HG03280 (cell line): ENCODE data around the gene SLC16A3.

Experiments used
- ATAC-seq: cut with Tn5 transposase; IDR thresholded peaks from one replicate; pipeline ENCODE4 v1.9.1; 2021; ENCODE audit warnings: mild to moderate bottlenecking, moderate library complexity; ENCODE audit not compliant: unreplicated experiment

Gene SLC16A3

GRCh38 chr17:82221341-82221902 lies 7.4 kb upstream of the SLC16A3 start:
- ATAC-seq: no peak

DNA sequence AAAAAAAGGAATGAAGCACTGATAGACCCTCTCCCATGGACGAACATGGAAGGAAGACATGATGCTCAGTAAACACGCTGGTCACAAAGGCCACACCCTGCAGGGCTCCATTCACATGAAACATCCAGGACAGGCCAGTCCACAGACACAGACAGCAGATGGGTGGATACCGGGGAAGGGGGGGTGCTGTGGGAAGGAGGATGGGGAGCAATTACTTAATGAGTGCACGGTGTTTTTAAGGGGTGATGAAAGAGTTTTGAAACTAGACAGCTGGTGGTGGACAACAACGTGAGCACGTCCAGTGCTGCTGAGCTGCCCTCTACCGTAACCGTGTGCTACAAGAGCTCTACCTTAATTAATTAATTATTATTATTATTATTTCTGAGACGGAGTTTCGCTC lies 6.0 kb upstream of the SLC16A3 start:
- no peak for ATAC-seq

- ATAC-seq: no peak
Measured at GRCh38 chr17:82223517-82223916, 5.3 kb upstream of the SLC16A3 start.

GRCh38 chr17:82224666-82225065 lies 4.2 kb upstream of the SLC16A3 start:
- no peak for ATAC-seq

DNA sequence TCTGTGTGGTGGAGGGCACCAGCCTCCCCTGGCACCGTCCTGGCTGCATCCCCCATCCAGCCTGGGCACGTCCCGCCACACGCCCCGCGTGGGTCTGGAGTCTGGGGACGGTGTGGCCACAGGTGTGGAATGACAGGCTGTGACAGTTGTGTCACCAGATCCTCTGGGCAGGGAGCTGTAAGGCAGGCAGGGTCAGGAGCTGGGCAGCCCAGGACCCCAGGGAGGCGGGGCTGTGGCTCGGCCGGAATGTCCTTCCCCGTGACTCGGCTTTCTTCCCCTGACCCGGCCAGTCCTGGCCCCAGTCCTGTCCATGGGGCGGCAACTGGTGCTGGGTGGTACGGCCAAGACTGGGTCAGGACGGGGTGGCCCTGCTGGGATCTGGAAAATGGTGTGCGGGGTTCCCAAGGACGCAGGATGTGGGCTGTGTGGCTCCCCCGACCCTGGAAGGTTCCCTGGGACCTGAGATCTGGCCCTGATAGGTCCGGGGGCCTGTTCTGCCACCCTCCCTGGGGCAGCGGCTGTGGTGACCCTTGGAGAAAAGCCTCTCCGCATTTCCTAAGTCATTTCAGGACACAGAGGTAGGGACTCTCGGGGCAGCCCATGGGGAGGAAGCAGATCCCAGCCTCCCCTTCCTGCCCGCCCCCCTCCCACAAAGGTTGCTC lies 3.3 kb upstream of the SLC16A3 start:
- no peak for ATAC-seq

- ATAC-seq: no peak
Measured at GRCh38 chr17:82226146-82226808, 2.6 kb upstream of the SLC16A3 start.

- no peak for ATAC-seq
Measured at GRCh38 chr17:82226809-82227628, 1.8 kb upstream of the SLC16A3 start.

- ATAC-seq: no peak
Measured at GRCh38 chr17:82227629-82228277, 1.1 kb upstream of the SLC16A3 start.

DNA sequence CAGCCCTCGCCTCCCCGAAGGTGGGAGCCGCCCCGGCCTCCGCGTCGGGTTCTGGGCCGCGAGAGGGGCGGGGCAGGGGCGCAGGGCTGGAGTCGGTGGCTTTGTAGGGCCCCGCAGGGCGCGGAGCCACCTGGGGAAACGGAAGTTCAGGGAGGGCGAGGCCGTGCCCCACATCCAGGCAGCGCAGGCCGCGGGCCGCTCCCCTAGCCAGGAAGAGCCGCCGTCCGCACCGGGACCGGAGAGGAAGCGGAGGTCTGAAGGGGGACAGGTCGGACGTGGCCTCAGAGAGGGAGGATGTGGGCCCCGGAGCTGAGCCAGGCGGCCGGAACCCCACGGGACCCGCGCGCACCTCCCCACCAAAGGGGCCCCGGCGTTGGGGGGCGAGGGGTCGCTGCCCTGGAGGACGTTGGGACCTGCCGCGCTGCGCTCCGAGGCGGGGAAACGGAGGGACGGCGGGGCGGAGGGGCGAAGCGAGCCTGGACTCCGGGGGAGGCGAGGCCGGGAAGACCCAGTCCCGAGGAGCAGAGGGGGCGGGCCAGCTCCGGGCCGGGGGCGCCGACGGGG lies 482 bp upstream of the SLC16A3 start:
- peak; percentile 30 for ATAC-seq

GRCh38 chr17:82229698-82230608 lies 1.1 kb downstream of the SLC16A3 start:
- no peak for ATAC-seq

GRCh38 chr17:82230609-82231311 lies 1.9 kb downstream of the SLC16A3 start:
- peak; percentile 36 for ATAC-seq

- ATAC-seq: no peak
Measured at GRCh38 chr17:82231312-82231561, 2.4 kb downstream of the SLC16A3 start.

DNA sequence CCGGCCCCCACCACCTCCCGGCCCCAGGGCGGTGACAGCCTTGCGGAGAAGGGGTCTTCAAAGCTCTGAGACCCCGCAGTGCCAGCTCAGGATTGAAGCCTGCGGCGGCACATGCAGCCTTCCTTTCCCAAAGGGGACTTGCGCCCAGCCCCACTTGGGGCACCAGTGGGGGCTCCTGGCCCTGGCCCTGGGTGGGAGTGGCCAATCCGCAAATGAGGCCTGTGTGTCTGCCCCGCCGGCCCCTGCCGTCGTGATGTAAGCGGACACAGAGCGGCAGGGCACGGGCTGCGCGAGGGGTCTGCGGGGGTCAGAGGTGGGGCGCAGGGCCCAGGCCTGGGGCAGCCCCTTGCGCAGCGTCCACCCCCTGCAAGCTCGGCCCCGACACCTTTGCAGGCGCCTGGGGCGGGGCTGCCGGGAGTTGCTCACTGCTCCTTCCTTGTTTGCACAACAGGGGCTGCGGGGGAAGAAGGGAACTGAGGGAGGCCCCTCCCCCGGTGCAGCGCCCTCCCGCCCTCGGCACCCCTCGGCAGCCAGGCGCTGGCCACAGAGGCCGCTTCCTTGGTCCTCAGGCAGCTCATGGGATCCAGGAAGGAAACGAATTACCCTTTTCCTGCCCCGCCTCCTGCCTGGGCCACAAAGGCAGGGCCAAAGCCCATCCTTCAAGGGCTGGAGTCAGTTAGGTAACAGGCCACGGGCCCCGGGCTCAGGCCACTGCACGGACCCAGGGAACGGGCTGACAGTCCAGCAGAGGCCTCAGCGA lies 2.9 kb downstream of the SLC16A3 start:
- peak; percentile 2 for ATAC-seq

GRCh38 chr17:82232322-82232820 lies 3.5 kb downstream of the SLC16A3 start:
- ATAC-seq: no peak

GRCh38 chr17:82232876-82233785 lies 4.3 kb downstream of the SLC16A3 start:
- ATAC-seq: no peak

GRCh38 chr17:82234211-82235055 lies 5.6 kb downstream of the SLC16A3 start:
- no peak for ATAC-seq
